Activated naive CD4-positive, alpha-beta T cell treated with anti-CD3 and anti-CD28 coated beads, Interleukin-2, amount 50 U/mL, for 72 hours (primary cell): ENCODE results near the gene NPIPA1. TPM values are rescaled to one million over a fixed set of nuclear protein-coding genes. Genes with fewer than 3 reads are reported as not detected.
"Not testable (repeated sequence)": the region's sequence is repeated elsewhere in the genome, so short reads cannot be mapped to it uniquely, and the experiment has no call there.

Experiments used
- ATAC-seq, 2 donors: fragments of 150-1000 bp; cut with Tn5 transposase; 2 replicates each; pipeline ENCODE4 v1.10.0; 2021; ENCODE audit warnings: mild to moderate bottlenecking in 2 of 2, moderate library complexity in 2 of 2
- DNase-seq, 2 donors: peaks; one replicate each; pipeline ENCODE4 v3.0.0; 2021 to 2022; ENCODE audit warnings: low spot score in 2 of 2
- H3K27ac Mint-ChIP-seq, 2 donors: one replicate each; pipeline ENCODE4 v1.8.0; 2022; ENCODE audit warnings: mild to moderate bottlenecking in 2 of 2, mixed read lengths in 2 of 2
- H3K36me3 Mint-ChIP-seq, 2 donors: one replicate each; pipeline ENCODE4 v1.8.0; 2022; ENCODE audit warnings: mixed read lengths in 2 of 2
- H3K9me3 Mint-ChIP-seq, 2 donors: one replicate each; pipeline ENCODE4 v1.8.0; 2022; ENCODE audit warnings: mixed read lengths in 2 of 2
- total RNA-seq, 2 donors: library from RNA; stranded (reverse); gene quantifications; one replicate each; pipeline ENCODE4 v1.2.3, GENCODE V29; 2022

The NPIPA1 gene
- total RNA-seq, 2 donors from 2014 or later, result 85.7 to 106 TPM

- H3K27ac Mint-ChIP-seq, H3K9me3 Mint-ChIP-seq, DNase-seq: not testable (repeated sequence)
- ATAC-seq, result peak; percentile 38 to 59
- peaks cover 9 to 14% of the 10 kb centered on the region in 2 donors for H3K36me3 Mint-ChIP-seq
Measured at GRCh38 chr16:14989291-14990281, 52.3 kb downstream of the NPIPA1 start.

- not testable (repeated sequence) for DNase-seq, H3K9me3 Mint-ChIP-seq, H3K36me3 Mint-ChIP-seq, ATAC-seq, H3K27ac Mint-ChIP-seq
Measured at GRCh38 chr16:14993277-14994151, 56.3 kb downstream of the NPIPA1 start.

- not testable (repeated sequence) for ATAC-seq
Measured at GRCh38 chr16:14996702-14997101, 59.5 kb downstream of the NPIPA1 start.

GRCh38 chr16:14998300-14998699, 61.1 kb downstream of the NPIPA1 start:
- H3K36me3 Mint-ChIP-seq, H3K9me3 Mint-ChIP-seq, DNase-seq, H3K27ac Mint-ChIP-seq, ATAC-seq: not testable (repeated sequence)

More at GRCh38 chr16:14996702-14997101, 59.5 kb downstream of the NPIPA1 start:
- DNase-seq, H3K9me3 Mint-ChIP-seq, H3K36me3 Mint-ChIP-seq, H3K27ac Mint-ChIP-seq: not testable (repeated sequence)

- ATAC-seq, H3K9me3 Mint-ChIP-seq, H3K27ac Mint-ChIP-seq, DNase-seq, H3K36me3 Mint-ChIP-seq: not testable (repeated sequence)
Measured at GRCh38 chr16:14999845-15000244, 62.6 kb downstream of the NPIPA1 start.

Other genes starting within 250 kb of the NPIPA1 start
- not detected for gene PLA2G10, start 243.1 kb upstream of the NPIPA1 start, total RNA-seq
- gene NPIPA3, start 234.0 kb upstream of the NPIPA1 start, total RNA-seq, result 1 to 10 TPM in 1 of 2 donors, not detected in 1; 1.8 TPM
- gene NPIPA2, start 194.9 kb upstream of the NPIPA1 start, total RNA-seq, result 1 to 10 TPM; 2.4 to 4.1 TPM
- gene NOMO1, start 103.7 kb upstream of the NPIPA1 start, total RNA-seq, result 10 to 100 TPM; 40.0 to 40.1 TPM
- gene PDXDC1, start 37.6 kb downstream of the NPIPA1 start, total RNA-seq, result 10 to 100 TPM; 50.6 to 80.4 TPM
- 10 to 100 TPM; 37.4 to 59.2 TPM for gene NTAN1, start 118.6 kb downstream of the NPIPA1 start, total RNA-seq
- 10 to 100 TPM; 35.4 to 38.1 TPM for gene RRN3, start 156.8 kb downstream of the NPIPA1 start, total RNA-seq